ENCODE data around the gene THSD7A. TPM values are rescaled to one million over a fixed set of nuclear protein-coding genes. Genes with fewer than 3 reads are reported as not detected.

The THSD7A gene
- total and polyA plus RNA-seq, 9 of the 15 experiments (the other 6 are each of a cell fraction or from before 2014, with no cell fraction given), result 0.01 to 0.02 TPM; not detected in 7

DNA sequence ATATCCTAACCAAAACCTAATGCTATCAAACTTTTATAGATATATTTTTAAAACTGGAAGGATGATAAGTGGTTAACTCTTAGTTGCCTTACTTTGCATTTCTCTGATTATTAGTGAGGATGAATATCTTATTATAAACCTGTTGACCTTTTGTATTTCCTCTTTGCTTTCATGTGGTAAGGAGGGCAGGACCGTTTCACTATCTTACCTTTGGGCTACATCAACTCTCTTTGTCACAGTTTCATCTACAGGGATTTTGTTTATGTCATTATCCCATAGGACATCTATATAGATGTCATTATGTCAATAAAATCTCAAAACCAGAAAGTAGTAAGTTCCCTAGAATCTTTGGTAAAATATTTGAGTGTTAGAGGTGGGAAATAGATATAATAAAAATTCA is 219.3 kb downstream of the THSD7A start:
- Histone ChIP-seq H3K9me3 (replicated peaks; ENCODE audit: control insufficient read depth, insufficient read depth, low read depth, low read length) (no peaks in the 10 kb centered on the region; the same call in 1 of the 2 replicates), H3K4me2 (ENCODE audit: insufficient read depth, low read length) (no peak overlapping the region), H4K20me1 (replicated peaks; ENCODE audit: control insufficient read depth, insufficient read depth, low read length) (no peaks in the 10 kb centered on the region), H2AFZ (ENCODE audit: low read depth, low read length) (no peak overlapping the region), H3K27ac (ENCODE audit: extremely low read depth, low read depth, low read length) (no peak overlapping the region), H3K79me2 (ENCODE audit: control insufficient read depth, insufficient read depth, low read length) (no peaks in the 10 kb centered on the region), H3K9ac (ENCODE audit: insufficient read depth in 1 of 2, low read depth in 2 of 2, low read length in 2 of 2) (no peak overlapping the region), H3K4me3 (no peak overlapping the region), H3K9me1 (ENCODE audit: control insufficient read depth, insufficient read depth, low read length) (no peaks in the 10 kb centered on the region), H3K4me1 (replicated peaks in 1 of 2; ENCODE audit: control insufficient read depth in 2 of 2, insufficient read depth in 2 of 2, low read length in 2 of 2) (no peaks in the 10 kb centered on the region), H3K36me3 (ENCODE audit: control insufficient read depth, insufficient read depth, low read length) (no peaks in the 10 kb centered on the region), H3K27me3 (ENCODE audit: control insufficient read depth in 2 of 2, insufficient read depth in 2 of 2, low read length in 2 of 2) (no peaks in the 10 kb centered on the region)
- TF ChIP-seq CREBBP (IDR thresholded peaks at IDR 0.05; ENCODE audit: low read depth, low read length) (no peak), ZBTB9 (CRISPR knock-in tag; IDR thresholded peaks at IDR 0.05) (no peak), ZNF407 (IDR thresholded peaks at IDR 0.05; ENCODE audit: low read depth) (no peak), ZNF197 (CRISPR knock-in tag; IDR thresholded peaks at IDR 0.05; ENCODE audit: low read depth) (no peak), CSDE1 (IDR thresholded peaks at IDR 0.05) (no peak), ZNF586 (CRISPR knock-in tag; conservative IDR thresholded peaks at IDR 0.05) (no peak), RFX5 (IDR thresholded peaks at IDR 0.05; ENCODE audit: low read depth, low read length) (no peak), PKNOX1 (IDR thresholded peaks at IDR 0.05) (no peak)
- ChIA-PET POLR2A (no interaction called here), CTCF (ENCODE audit: low intra/inter-chr PET ratio) (no interaction called here)
- no peak for DNase-seq (ENCODE audit: extremely low read depth in 1 of 4, low spot score in 3 of 4)
- intact Hi-C loops (cut with micrococcal nuclease), result no loop called here
- BruUV-seq (replicated peaks), result no TSS peak
- WGBS (ENCODE audit: insufficient coverage, low coverage, missing lambda C conversion rate), result 0% methylated on average over 1 of the region's 1 CpG
- no peak for FAIRE-seq
- no peak for ATAC-seq
- in situ Hi-C loops (cut with MboI), result no loop called here
